VCaP (cell line): ENCODE data around the gene MMP15.
"Not testable (repeated sequence)": the region's sequence is repeated elsewhere in the genome, so short reads cannot be mapped to it uniquely, and the experiment has no call there.

ENCODE experiments used
- H3K27ac ChIP-seq: fragments of 450-650 bp; 2 replicates; pipeline ENCODE4 v1.5.1; 2017
- TF ChIP-seq, protein P1 (sequence below): fragments of 450-650 bp; conservative IDR thresholded peaks from 2 replicates; pipeline ENCODE4 v1.5.1; 2017; ENCODE audit warnings: mild to moderate bottlenecking, moderate library complexity

Gene MMP15

DNA sequence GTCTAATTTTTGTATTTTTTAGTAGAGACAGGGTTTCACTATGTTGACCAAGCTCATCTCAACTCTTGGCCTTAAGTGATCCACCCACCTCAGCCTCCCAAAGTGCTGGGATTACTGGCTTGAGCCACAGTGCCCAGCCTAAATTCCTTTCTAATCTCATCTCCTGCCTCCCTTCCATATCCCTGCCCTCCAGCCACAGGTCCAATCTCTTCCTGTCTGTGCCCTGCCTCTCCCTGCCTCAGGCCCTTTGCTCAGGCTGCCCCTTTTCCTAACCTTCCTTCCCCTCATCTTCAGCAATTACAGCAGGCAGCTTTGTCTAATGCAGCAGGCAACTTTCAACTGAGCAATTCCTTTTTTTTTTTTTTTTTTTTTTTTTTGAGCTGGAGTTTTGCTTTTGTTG is 56.8 kb downstream of the MMP15 start:
- H3K27ac ChIP-seq, result no peak overlapping the region
- TF ChIP-seq, protein P1, sequence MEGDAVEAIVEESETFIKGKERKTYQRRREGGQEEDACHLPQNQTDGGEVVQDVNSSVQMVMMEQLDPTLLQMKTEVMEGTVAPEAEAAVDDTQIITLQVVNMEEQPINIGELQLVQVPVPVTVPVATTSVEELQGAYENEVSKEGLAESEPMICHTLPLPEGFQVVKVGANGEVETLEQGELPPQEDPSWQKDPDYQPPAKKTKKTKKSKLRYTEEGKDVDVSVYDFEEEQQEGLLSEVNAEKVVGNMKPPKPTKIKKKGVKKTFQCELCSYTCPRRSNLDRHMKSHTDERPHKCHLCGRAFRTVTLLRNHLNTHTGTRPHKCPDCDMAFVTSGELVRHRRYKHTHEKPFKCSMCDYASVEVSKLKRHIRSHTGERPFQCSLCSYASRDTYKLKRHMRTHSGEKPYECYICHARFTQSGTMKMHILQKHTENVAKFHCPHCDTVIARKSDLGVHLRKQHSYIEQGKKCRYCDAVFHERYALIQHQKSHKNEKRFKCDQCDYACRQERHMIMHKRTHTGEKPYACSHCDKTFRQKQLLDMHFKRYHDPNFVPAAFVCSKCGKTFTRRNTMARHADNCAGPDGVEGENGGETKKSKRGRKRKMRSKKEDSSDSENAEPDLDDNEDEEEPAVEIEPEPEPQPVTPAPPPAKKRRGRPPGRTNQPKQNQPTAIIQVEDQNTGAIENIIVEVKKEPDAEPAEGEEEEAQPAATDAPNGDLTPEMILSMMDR, result no peak

DNA sequence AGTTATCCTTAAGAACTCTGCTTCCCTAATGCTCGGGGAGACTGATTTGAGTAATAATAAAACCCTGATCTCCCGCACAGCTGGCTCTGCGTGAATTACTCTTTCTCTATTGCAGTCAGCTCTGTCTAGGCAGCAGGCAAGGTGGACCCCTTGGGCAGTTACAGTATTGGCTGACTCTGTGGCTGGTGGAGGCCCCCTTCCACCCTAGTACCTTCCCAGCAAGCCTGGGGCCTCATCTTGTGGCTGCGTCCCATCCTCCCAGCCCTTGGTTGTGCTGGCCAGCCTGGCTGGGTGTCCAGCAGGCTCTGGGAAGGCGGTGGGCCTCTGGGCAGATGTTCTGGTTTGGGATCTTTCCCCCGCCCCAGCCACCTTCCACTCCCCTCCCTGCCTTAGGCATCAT is 59.1 kb downstream of the MMP15 start:
- no peak overlapping the region for H3K27ac ChIP-seq
- TF ChIP-seq, protein P1, result no peak

GRCh38 chr16:58085171-58085570 is 59.6 kb downstream of the MMP15 start:
- TF ChIP-seq, protein P1, result no peak
- no peak overlapping the region for H3K27ac ChIP-seq

GRCh38 chr16:58085584-58086251 is 60.2 kb downstream of the MMP15 start:
- H3K27ac ChIP-seq, result no peak overlapping the region
- TF ChIP-seq, protein P1, result no peak

DNA sequence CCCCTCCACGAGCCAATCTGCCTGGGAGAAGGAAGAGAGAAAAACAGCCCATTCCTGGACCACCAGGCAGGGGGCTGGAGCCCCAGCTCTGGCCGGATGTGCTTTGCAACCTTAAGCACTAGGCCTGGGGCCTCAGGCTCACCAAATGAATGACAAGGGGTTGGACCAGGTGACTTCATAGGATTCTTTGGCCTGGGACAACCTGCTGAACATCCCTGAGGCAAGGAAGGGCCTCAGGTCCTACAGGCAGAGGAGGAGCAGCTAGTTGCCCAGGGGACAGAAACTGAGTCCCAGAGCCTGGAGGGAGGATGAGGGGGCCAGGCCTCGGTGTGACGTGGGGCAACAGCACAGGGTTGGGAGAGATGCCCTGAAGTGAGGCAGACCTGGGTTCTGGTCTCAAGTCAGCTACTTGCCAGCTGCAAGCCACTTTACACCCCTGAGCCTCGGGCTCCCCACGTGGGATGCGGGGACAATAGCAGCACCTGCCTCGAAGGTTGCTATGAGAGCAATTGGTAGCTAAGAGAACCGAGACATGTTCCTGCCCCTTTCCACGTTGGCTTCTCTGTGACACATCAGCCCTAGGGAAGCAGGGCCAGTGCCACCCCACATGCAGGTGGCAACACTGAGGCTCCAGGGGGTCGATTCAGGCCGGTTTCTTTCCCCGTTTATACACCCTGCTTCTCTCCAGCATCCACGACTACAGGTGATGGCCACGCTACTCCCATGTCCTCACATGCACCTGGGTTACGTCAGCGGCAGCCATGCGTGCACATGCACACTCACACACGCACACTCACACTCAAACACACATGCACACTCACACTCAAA is 61.0 kb downstream of the MMP15 start:
- H3K27ac ChIP-seq, result no peak overlapping the region
- TF ChIP-seq, protein P1, result no peak

- no peak overlapping the region for H3K27ac ChIP-seq
- TF ChIP-seq, protein P1, result no peak
These were observed 61.8 kb downstream of the MMP15 start for GRCh38 chr16:58087209-58087913.

- H3K27ac ChIP-seq, result no peak overlapping the region
- TF ChIP-seq, protein P1, result no peak
These were observed 62.5 kb downstream of the MMP15 start for GRCh38 chr16:58088091-58088490.

DNA sequence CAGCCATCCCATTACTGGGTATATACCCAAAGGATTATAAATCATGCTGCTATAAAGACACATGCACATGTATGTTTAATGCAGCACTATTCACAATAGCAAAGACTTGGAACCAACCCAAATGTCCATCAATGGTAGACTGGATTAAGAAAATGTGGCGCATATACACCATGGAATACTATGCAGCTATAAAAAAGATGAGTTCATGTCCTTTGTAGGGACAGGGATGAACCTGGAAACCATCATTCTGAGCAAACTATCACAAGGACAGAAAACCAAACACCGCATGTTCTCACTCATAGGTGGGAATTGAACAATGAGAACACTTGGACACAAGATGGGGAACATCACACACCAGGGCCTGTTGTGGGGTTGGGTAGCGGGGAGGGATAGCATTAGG is 64.8 kb downstream of the MMP15 start:
- H3K27ac ChIP-seq, result not testable (repeated sequence)
